Stimulated activated CD8-positive, alpha-beta memory T cell treated with anti-CD3 and anti-CD28 coated beads, Interleukin-15, amount 100 ng/mL, for 4 hours (primary cell): Measurements from ENCODE around the gene PPP1R10.
"Not testable (repeated sequence)": the region's sequence is repeated elsewhere in the genome, so short reads cannot be mapped to it uniquely, and the experiment has no call there.

Experiments
- DNase-seq, 2 donors: peaks; one replicate each; pipeline ENCODE4 v3.0.0-alpha.2; 2020; ENCODE audit warnings: low read depth in 2 of 2

The PPP1R10 gene

DNA sequence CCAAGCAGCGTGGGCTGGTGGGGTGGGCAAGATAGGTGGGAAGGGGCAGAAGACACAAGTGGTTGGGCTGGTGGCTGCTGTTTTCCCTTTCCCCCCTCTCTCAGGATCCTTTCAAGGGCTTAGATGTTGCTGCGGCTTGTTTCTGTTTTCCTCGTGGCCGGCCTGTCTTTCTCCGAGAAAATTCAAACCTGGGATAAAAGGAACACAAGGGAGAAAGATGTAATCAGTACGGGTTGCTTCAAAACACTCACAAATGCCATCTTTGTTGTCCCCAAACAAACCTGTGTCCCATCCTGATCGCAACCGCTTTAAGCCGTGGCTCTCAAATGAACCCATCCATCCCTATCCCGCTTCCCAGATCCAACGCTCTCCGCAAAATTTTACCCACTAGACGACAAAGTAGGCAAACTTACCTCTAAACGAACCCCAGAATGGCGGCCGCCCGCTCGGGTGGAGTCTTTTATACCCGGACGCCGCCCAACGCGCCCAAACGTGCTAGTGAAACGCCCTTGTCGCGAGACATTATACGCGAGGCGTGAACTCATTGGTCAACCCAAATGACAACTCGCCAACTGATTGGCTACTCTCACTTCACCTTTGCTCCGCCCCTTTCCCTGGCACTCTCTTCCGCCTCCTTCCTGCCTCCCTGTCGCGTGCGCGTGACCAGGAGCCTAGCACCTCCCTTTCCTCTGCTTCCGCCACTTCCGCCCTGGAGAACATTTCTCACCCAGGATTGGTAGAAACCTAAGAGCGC is at the start of gene PPP1R10:
Gene PPP1R10, minus strand, starts transcription at position 433 of the 754 bp plus-strand sequence. CDS start 7,299 bp downstream, outside the sequence.
- DNase-seq, result peak; percentile 94 to 99

DNA sequence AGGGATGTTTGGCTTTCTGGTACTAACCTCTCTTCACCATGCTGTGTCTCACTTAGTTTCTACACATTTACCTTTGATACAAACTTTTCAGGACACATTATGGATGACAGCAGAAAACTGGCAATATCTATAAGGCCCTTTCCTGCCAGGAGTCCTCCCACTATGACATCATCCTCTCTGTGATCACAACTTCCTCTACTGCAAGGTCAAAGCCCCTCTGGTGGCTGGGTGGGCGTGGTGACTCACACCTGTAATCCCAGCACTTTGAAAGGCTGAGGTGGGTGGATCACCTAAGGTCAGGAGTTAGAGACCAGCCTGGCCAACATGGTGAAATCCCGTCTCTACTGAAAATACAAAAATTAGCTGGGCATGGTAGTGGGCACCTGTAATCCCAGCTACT is 49.3 kb upstream of the PPP1R10 start:
- DNase-seq, result not testable (repeated sequence)

DNA sequence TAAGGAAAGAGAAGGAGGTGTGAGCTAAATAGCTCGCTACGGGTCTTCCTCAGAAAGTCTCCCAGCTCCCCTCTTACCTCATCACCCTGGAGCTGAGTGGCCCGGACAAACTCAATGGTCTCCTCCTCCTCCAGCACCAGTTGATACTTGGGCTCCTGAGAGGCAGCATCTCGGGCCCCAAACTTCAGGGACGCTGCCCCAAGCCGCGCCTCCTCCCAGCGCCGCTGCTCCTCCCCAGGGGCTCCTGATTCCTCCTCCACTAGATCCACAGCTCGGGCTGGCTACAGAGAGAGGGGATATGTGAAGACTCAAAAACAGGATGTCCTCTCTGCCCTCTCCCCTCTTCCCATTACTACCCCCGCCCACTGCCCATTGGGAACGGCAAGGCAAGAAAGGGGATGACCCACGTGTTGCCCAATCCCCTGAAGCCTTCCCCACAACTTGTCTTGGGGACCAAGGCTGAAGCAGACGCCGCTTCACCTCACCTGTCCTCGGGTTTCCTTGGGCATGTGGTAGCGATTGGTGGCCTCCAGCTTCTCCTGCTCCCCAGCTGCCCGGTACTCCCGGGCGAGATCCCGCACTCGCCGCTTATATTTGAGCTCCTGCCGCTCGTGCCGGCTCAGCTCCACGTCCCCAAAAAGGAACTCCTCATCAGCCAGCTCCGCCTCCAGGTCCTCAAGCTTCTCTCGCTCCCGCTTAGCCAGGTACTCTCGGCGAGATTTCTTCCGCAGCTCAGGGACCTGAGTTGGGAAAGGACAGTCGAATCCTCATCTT is 48.1 kb upstream of the PPP1R10 start:
- no peak for DNase-seq

DNA sequence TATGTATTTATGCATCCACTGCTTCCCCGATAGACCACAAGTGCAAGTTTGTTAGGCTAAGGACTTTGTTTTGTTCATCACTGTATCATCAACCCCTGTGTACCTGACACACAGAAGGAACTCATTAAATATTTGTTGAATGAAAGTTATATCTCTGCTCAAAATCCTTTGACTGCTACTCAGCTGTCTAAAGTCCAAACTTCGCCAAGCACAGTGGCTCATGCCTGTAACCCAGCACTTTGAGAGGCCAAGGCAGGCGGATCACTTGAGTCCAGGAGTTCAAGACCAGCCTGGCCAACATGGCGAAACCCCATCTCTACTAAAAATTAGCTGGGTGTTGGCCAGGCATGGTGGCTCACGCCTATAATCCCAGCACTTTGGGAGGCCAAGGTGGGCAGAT is 40.9 kb upstream of the PPP1R10 start:
- DNase-seq, result not testable (repeated sequence)

DNA sequence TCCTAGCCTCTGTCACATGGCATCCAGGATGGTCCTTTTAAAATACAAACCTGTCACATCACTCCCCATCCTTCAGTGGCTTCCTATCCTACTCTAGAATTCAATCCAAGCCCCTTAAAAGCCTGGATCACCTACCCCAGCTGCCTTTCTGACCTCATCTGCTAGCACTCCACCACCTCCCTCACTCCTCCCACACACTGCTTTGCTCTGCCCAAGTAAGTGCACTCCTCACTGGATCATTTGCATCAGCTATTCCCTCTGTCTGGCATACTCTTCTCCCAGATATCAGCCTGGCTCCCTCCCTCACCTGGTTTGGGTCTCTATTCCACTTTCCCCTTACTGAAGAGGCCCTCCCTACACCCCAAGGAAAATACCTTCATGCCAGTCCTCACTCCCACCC is 40.4 kb upstream of the PPP1R10 start:
- DNase-seq, result no peak

DNA sequence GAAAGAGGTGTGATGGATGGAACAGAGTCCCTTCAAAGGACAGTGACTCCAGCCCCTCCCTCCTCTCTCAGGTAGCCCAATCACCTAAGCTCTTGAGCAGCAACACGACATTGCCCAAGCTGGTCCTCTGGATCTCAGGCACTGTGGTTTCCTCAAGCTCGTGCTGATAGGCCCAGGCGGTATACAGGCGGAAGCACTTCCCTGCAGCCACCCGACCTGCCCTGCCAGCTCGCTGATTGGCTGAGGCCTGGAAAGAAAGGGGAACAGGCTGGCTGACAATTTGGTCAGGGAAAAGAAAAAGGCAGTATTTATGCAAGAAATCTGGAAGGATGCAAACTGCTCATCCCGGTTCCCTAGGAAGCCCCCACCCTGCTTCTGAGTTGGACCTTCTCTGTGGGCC is 39.5 kb upstream of the PPP1R10 start:
- no peak for DNase-seq

DNA sequence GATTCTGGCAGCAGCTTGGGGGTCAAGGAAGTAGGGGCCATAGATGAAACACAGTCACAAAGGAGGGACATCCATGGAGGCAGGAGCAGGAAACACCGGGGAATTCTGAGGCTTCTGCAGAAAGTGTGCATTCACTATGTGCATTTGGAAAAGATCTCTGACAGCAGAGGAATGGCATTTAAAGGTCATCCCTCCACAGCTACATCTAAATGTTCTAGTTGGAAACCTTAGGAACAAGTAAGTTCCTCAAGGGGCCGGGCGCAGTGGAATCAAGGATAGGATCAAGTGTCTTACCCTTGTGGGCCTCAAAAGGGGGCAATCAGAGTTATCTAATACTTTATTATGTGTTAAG is 38.7 kb upstream of the PPP1R10 start:
- DNase-seq, result no peak

DNA sequence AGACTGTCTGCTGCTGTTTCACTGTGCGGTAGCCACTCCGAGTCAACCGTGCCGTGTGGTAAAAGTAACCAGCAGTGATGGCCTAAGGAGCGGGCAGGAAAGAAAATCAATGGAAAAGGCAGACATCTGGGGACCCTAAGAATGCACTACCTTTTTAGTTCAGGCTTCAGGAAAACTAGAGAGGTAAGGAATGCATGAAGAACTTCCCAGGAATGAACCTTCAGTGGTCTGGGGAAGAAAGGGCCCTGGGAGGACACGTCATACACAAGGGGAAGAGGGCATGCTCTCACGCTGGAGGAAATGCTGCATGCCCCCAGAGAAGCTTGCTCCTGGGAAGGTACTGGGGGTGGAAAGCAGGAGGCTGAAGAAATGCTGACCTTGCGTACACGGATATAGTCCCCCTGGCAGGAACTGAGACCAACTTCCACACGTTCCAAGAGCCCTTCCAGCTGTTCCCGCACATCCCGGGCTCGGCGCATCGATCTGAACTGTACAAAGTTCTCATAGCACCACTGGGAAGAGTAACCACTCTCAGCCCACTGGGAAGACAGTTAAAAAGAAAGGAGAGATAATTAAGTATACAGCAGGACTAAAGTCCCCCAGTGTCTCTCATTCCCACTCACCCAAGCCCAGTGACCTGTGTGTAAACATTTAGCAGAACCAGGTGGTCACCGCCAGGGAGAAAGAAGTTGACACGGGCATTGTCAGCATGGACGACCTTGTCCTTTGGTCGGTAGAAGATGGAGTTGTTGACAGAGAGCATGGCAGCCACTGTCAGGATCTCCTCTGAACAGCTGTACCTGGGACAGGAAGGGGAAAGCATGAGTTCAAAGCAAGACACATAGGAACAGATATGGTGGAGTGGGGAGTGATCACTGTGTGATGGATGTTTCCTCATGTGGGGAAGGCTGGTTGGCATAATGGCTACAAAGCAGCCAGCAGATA is 38.0 kb upstream of the PPP1R10 start:
- DNase-seq, result no peak

DNA sequence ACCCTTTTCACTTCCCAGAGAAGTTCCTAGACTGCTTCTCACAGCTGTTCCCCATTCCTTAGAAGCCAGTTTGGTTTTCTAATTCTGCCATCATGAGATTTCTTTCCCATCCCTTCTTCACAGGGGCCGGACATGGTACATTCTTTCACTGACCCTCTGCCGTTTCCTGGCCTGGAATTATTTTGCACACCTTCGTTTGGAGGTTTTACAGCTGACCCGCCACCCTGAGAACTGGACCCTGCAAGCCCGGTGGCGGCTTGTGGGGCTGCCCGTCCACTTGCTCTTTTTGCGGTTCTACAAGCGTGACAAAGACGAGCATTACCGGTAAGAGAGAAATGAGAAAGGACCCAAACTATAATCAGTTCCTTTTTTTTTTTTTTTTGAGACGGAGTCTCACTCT is 34.1 kb upstream of the PPP1R10 start:
- no peak for DNase-seq

DNA sequence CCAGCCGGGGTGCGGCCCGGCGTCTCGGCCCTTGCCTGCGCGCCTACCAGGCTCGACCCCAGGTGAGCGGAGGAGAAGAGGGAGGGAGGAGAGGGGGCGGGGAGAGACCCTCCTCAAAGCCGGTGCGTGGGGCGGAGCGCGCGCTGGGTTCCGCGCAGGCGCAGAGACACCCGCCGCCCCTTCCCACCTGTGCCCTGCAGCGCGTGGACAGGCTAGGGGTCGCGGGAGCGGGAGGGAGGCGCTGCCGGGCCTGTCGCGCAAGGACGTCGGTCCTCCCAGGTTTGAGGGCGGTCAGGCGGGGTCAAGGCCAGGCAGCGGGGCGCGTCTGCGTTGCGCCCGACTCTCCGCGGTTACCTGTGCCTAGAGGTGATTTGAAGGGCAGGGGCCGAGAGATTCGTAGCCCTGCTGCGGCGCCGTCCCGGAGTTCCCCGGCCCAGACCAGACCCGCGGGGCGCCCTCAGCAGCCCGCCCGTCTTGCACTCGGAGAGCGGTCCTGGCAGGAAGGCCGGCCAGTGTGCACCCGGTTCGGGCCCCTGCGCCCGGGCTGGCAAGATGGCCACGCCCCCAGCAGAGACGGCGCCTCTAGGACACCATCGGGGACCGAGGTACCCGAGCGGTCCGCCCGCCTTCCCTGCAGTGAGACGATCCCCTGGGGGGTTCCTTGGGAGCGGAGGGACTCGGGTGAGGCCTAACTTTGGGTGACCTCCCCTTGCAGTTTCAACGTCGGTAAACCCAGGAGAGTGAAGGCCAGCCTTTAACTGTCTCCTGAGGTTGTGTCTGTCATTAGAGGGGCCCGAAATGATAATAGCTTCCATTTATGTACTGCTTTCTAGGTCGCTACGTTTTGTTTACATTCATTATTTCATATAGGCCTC is 30.4 kb upstream of the PPP1R10 start:
- peak; percentile 48 to 50 for DNase-seq

DNA sequence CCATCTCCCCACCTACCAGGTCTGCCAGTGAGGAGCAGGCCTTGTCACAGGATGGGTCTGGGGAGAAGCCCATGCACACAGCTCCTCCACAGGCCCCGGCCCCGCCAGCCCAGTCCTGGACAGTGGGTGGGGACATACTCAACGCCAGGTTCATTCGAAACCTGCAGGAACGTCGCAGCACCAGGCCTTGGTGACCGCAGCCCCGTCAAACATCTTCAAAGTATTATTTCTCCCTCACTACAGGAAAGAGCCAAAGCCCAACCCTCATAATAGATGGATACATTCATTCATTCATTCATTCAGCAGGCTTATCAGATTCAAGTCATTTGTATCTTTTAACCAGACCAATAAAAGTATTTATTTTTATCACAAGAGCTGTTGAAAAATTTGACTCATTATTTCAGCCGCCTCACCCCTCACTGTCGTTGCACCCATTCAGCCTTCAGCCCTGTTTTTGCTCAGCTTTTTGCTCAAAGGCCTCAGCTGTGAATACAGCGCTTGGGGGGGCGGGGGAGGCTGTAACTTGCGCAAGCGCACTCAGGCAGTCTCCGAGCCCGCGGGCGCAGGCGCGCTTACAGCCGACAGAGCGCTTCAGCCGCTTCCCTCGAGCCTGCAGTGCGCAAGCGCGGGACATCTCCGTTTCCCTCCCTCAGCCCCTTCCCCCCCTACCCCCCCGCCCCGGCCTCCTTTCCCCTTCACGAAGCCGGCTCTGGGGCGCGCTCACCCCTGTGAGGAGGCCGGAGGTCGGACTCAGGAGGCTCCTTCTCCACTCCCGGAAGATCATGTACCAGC is 29.6 kb upstream of the PPP1R10 start, which contains the start of gene C6orf136:
Gene C6orf136, plus strand, starts transcription at position 684 of the 792 bp plus-strand sequence. Its CDS starts 99 bp downstream, at position 783.
- peak; percentile 87 to 88 for DNase-seq

DNA sequence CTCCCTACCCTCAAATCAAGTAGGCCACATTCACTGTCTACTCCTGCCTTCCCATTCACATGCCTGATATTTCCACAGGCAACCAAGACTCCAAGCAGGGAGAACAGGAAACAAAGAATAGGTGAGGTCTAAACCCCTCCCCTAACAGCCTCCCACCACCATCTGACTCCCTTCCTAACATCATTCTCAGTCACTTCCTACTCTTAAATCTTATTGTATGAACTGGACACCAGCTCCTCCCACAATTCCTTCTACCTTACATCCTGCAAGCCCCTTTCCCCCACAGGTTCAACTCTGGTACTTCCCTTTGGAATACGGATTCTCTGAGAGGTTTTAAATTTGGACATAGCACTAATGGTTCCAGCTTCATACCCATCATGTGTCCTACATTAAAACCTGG is 28.9 kb upstream of the PPP1R10 start:
- DNase-seq, result no peak

DNA sequence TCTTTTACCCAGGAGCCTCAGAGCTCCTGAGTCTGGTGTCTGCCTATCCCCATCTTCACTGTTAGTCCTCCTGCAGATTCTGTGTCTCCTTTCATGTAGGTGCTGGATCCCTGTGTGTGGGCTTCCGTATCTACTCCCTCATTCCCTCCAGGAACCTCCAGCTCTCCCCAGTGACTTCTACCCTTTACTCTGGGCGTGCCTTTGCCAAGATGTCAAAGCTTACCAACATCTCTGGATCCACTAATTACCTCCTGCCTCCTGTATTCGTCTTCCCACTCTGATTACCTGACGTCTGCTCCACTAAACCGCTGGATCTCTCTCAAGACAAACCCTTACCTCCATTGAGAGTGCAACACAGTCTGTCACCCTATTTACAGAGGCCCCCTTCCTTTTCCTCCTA is 27.7 kb upstream of the PPP1R10 start:
- DNase-seq, result no peak

DNA sequence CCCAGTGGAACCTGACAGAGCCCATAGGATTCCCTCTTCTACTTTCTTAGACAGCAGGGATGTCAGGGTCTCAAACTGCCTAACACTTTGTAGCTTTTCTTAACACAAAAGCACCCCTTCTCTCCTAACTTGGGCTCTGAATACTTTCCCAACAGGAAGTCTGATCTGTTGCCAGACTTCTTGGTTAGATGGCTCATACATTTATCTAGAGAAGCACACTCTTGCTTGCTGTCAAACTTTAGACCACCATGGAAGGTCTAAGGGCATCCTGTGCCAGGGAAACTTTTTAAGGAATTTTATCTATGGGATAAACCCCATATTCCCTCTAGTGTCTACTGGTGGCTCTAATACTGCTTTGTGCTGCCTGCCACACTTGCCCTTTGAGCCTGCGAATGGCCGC is 26.6 kb upstream of the PPP1R10 start:
- no peak for DNase-seq

DNA sequence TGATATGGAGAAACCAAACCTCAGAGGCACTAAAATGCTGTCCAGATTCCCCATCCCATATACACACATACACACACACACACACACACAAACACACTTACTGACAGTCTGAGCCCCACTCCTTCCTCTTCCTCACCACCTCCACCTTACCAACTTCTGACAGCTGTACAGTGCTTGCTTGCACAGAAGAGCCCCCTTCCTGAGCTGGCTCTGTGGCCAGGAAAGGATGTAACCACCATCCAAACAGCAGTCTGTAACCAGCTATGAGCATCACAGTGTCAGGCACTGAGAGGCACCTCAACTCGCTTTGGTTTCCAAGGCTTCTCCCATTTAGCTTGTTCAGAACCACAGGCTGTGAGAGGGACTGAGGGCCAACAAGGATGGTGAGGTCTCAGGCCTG is 24.0 kb upstream of the PPP1R10 start:
- DNase-seq, result no peak

DNA sequence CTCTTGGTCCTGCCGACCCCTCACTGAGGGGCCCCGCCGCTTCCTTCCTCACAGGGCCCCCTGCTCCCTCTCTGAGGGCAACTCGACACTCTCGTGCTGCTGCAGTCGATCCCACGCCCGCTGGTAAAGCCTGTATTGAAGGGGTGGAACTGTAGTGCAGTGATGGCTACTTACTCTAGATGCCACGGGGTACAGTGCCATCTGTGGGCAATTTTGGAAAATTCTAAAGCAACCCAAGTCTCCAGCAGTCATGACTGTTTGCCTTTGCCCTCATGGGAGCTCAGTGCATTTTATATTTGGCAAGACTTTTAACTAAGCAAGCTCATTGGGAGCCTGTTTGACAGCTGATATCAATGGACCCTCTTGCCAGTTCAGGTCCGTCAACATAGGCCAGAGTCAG is 23.4 kb upstream of the PPP1R10 start:
- DNase-seq, result no peak

DNA sequence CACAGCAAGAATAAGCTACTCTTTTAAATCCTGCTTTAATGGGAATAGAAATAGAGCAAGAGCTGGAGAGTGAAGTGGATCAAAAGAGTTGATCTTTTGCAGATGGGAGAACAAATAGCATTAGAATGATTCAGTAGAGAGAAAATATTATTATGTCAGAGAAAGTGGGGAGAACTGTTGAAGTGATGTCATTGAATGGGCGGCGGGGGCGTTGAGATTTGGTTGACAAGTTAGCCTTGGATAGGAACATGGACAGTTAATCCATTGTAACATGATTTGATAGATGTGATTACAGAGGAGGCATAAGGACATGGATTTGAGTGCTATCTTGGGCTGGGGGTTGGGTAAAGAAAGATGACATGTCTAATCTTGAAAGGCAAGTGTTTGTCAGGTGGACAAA is 18.8 kb upstream of the PPP1R10 start:
- no peak for DNase-seq

DNA sequence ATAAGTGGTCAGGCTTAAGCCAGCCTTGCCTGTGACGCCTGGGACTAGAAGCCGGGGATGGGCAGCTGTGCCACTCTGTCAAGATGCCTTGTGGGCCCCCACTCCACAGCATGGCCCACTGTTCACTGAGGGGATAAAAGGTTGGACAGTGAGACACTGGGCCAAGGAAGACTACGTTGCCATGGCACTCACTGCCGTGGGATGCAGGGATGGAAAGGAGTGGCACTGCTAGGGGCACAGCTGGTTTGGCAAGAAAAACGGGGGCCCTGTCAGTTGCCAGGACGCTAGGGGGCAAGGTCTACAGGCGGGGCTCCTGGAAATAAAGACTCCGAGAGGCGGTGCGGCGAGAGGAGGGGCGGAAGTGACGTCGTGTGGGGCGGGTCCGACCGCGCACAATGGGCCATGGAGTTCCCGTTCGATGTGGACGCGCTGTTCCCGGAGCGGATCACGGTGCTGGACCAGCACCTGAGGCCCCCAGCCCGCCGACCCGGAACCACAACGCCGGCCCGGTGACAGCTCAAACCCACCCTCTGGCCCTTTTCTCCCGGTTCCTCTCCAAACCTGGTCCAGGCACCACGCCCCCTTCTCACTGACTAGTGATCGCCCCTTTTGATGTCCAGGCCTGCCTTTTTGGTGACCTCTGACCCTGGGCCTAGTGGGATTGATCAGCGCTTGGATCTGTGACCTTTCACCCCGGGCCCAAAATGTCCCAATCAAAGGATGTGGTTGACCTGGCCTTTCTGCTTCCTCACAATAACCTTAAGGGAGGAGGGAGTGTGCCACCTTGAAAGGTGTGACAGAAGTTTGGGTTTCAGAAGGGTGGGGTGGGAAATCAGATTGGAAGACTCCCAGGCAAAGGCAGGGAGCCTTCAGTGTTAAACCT is 9.7 kb upstream of the PPP1R10 start, which contains the start of gene ATAT1:
Gene ATAT1, plus strand, starts transcription at position 391 of the 883 bp plus-strand sequence.
- DNase-seq, result peak; percentile 77 to 78

DNA sequence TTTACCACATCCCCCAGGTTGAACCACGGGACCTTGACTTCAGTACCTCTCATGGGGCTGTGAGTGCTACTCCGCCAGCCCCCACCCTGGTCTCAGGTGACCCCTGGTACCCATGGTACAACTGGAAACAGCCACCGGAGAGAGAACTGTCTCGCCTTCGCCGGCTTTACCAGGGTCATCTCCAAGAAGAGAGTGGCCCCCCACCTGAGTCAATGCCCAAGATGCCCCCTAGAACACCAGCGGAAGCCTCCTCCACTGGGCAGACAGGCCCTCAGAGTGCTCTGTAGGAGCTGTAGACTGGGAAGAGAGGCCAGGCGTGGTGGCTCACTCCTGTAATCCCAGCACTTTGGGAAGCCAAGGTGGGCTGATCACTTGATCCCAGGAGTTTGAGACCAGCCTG is 8.5 kb upstream of the PPP1R10 start:
- no peak for DNase-seq
